Superior temporal gyrus (tissue), 1 donor: ENCODE results near the gene PMEPA1.

Experiments
- DNase-seq: peaks from one replicate; pipeline ENCODE4 v3.0.0-alpha.2; 2016; ENCODE audit errors: extremely low spot score

The PMEPA1 gene

GRCh38 chr20:57609842-57610167, 100.0 kb downstream of the PMEPA1 start:
- no peak for DNase-seq

- no peak for DNase-seq
These were observed 100.6 kb downstream of the PMEPA1 start for GRCh38 chr20:57609086-57609841.

- no peak for DNase-seq
These were observed 101.3 kb downstream of the PMEPA1 start for GRCh38 chr20:57608516-57608915.

GRCh38 chr20:57605878-57606277, 103.9 kb downstream of the PMEPA1 start:
- no peak for DNase-seq

- no peak for DNase-seq
These were observed 104.8 kb downstream of the PMEPA1 start for GRCh38 chr20:57605045-57605444.

GRCh38 chr20:57603120-57603519, 106.7 kb downstream of the PMEPA1 start:
- DNase-seq, result no peak

- no peak for DNase-seq
These were observed 108.1 kb downstream of the PMEPA1 start for GRCh38 chr20:57601737-57602136.

GRCh38 chr20:57601211-57601570, 108.6 kb downstream of the PMEPA1 start:
- DNase-seq, result no peak

- DNase-seq, result no peak
These were observed 109.2 kb downstream of the PMEPA1 start for GRCh38 chr20:57600320-57601210.

GRCh38 chr20:57598491-57598890, 111.3 kb downstream of the PMEPA1 start:
- DNase-seq, result no peak
